Neural cell (in vitro differentiated cells): ENCODE data around the gene PRICKLE2. TPM values are rescaled to one million over a fixed set of nuclear protein-coding genes. Genes with fewer than 3 reads are reported as not detected.
A peak's percentile ranks its signal among the peaks of the same experiment; 100 is the strongest.

Experiments
- H2AFZ ChIP-seq: fragments of 200-600, 300-800 bp; sonication (generic), shearing (Covaris generic); 2 replicates; pipeline ENCODE4 v1.6.0; 2014; ENCODE audit warnings: low read depth, mild to moderate bottlenecking, antibody characterized with exemption, low read length, moderate library complexity
- H3F3A ChIP-seq: fragments of 200-600 bp; shearing (Covaris generic); 2 replicates; pipeline ENCODE4 v1.6.1; 2016; ENCODE audit warnings: mild to moderate bottlenecking, moderate library complexity, mixed read lengths, antibody characterized with exemption, low read length; ENCODE audit not compliant: insufficient read depth, poor library complexity, severe bottlenecking
- H3K27ac ChIP-seq: fragments of 200-600, 300-800 bp; sonication (generic), shearing (Covaris generic); 2 replicates; pipeline ENCODE4 v1.5.1; 2014; ENCODE audit warnings: mild to moderate bottlenecking, low read length, moderate library complexity
- H3K27me3 ChIP-seq: fragments of 300-800, 200-600 bp; sonication (generic), shearing (Covaris generic); 2 replicates; pipeline ENCODE4 v1.6.0; 2014; ENCODE audit warnings: mild to moderate bottlenecking, low read depth, low read length, moderate library complexity; ENCODE audit not compliant: insufficient read depth
- H3K36me3 ChIP-seq: fragments of 300-800, 200-600 bp; sonication (generic), shearing (Covaris generic); 2 replicates; pipeline ENCODE4 v1.5.1; 2014; ENCODE audit warnings: mild to moderate bottlenecking, antibody characterized with exemption, low read length, moderate library complexity; ENCODE audit not compliant: insufficient read depth
- H3K4me2 ChIP-seq: fragments of 300-800, 200-600 bp; sonication (generic), shearing (Covaris generic); 2 replicates; pipeline ENCODE4 v1.6.0; 2014; ENCODE audit warnings: mild to moderate bottlenecking, low read length
- H3K4me3 ChIP-seq: fragments of 300-800, 200-600 bp; sonication (generic), shearing (Covaris generic); 2 replicates; pipeline ENCODE4 v1.5.1; 2014; ENCODE audit warnings: mild to moderate bottlenecking, low read length, moderate library complexity
- H3K79me2 ChIP-seq: fragments of 200-600 bp; shearing (Covaris generic); replicated peaks from 2 replicates; pipeline ENCODE4 v1.6.0; 2014; ENCODE audit warnings: mild to moderate bottlenecking, low read length, moderate library complexity; ENCODE audit not compliant: insufficient read depth
- H3K9ac ChIP-seq: fragments of 300-800, 200-600 bp; sonication (generic), shearing (Covaris generic); 2 replicates; pipeline ENCODE4 v1.6.1; 2016; ENCODE audit warnings: mild to moderate bottlenecking, low read length, mixed read lengths
- H3K9me2 ChIP-seq: fragments of 200-600 bp; shearing (Covaris generic); 2 replicates; pipeline ENCODE4 v1.6.1; 2016; ENCODE audit warnings: mild to moderate bottlenecking, low read length, mixed read lengths; ENCODE audit not compliant: insufficient read depth
- H3K9me3 ChIP-seq: fragments of 200-600, 300-800 bp; sonication (generic), shearing (Covaris generic); 2 replicates; pipeline ENCODE4 v1.6.1; 2016; ENCODE audit warnings: mild to moderate bottlenecking, mixed run types, low read length, moderate library complexity, mixed read lengths
- H4K20me1 ChIP-seq: fragments of 200-600 bp; shearing (Covaris generic); 2 replicates; pipeline ENCODE4 v1.6.1; 2016; ENCODE audit warnings: mild to moderate bottlenecking, mixed run types; ENCODE audit not compliant: insufficient read depth
- CTCF ChIP-seq: fragments of 450-650 bp; IDR thresholded peaks from 2 replicates; pipeline ENCODE4 v1.5.1; 2014; ENCODE audit warnings: antibody characterized with exemption, mild to moderate bottlenecking, moderate library complexity; ENCODE audit not compliant: poor library complexity, severe bottlenecking
- EP300 ChIP-seq: fragments of 450-650 bp; conservative IDR thresholded peaks from 2 replicates; pipeline ENCODE4 v1.6.1; 2014; ENCODE audit warnings: antibody characterized with exemption, mild to moderate bottlenecking, moderate library complexity; ENCODE audit not compliant: poor library complexity, severe bottlenecking
- EZH2 ChIP-seq: fragments of 200-600, 300-800 bp; shearing (Covaris generic), sonication (generic); IDR thresholded peaks from 2 replicates; pipeline ENCODE4 v1.6.1; 2014; ENCODE audit warnings: antibody characterized with exemption, low read length, borderline replicate concordance, mild to moderate bottlenecking; ENCODE audit not compliant: insufficient read depth, poor library complexity, severe bottlenecking
- MXI1 ChIP-seq: fragments of 450-650 bp; conservative IDR thresholded peaks from 2 replicates; pipeline ENCODE4 v1.6.1; 2014; ENCODE audit warnings: antibody characterized with exemption, mild to moderate bottlenecking; ENCODE audit not compliant: poor library complexity, severe bottlenecking
- POLR2AphosphoS5 ChIP-seq: IDR thresholded peaks from 2 replicates; pipeline ENCODE4 v1.6.1; 2012
- RAD21 ChIP-seq: fragments of 450-650 bp; conservative IDR thresholded peaks from 2 replicates; pipeline ENCODE4 v1.6.1; 2014; ENCODE audit warnings: antibody characterized with exemption, mild to moderate bottlenecking, moderate library complexity
- REST ChIP-seq: IDR thresholded peaks from 2 replicates; pipeline ENCODE4 v1.6.1; 2012; ENCODE audit warnings: borderline replicate concordance
- SMC3 ChIP-seq: fragments of 450-650 bp; conservative IDR thresholded peaks from 2 replicates; pipeline ENCODE4 v1.6.1; 2014; ENCODE audit warnings: antibody characterized with exemption, mild to moderate bottlenecking, moderate library complexity; ENCODE audit not compliant: poor library complexity
- TAF1 ChIP-seq: IDR thresholded peaks from 2 replicates; pipeline ENCODE4 v1.6.1; 2012; ENCODE audit warnings: low read depth
- polyA plus RNA-seq: library from polyadenylated mRNA; depleted of rRNA; stranded (reverse); fragments of >200 nt; gene quantifications from 2 replicates; pipeline ENCODE4 v1.2.3, GENCODE V29; 2014

PRICKLE2 gene
- polyA plus RNA-seq, 1 donor from 2014 or later, result 8.7 TPM

DNA sequence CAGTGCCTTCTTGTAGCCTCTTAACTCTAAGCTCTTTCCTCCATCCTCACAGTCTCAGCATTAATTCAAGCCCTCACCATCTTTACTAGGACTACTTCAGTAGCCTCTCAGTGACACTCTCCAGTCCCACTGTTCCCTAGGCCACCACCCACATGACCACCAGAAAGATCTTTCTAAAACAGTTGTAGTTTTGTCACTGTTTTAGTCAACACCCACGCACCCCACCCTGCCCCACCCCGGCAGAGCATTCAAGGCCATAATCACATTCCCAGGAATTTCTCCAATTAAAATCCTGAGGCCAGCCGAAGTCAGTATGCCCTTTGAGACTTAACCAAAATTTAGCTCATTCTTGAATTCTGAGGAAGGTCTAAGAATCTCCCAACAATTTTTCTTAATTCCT lies 170.8 kb downstream of the PRICKLE2 start:
- H3K9me3 ChIP-seq, result no peaks in the 10 kb centered on the region
- TF ChIP-seq REST (no peak), SMC3 (no peak)

GRCh38 chr3:64053581-64053980 lies 171.7 kb downstream of the PRICKLE2 start:
- H3K36me3 ChIP-seq, result no peaks in the 10 kb centered on the region
- no peaks in the 10 kb centered on the region for H3F3A ChIP-seq
- peak; percentile 93 for TF ChIP-seq REST
- TF ChIP-seq TAF1, result no peak
- peak; percentile 68 for TF ChIP-seq MXI1
- peak; percentile 78 for TF ChIP-seq EP300
- TF ChIP-seq CTCF, result no peak
- no peak for TF ChIP-seq EZH2
- TF ChIP-seq RAD21, result peak; percentile 40
- peak; percentile 59 for TF ChIP-seq POLR2AphosphoS5
- TF ChIP-seq SMC3, result peak; percentile 46
- no peaks in the 10 kb centered on the region for H3K9me3 ChIP-seq
- H3K9ac ChIP-seq, result peak overlapping the region; percentile 58
- H3K27ac ChIP-seq, result peak overlapping the region; percentile 94
- peak overlapping the region; percentile 43 for H3K4me2 ChIP-seq
- H3K4me3 ChIP-seq, result peak overlapping the region; percentile 45
- no peaks in the 10 kb centered on the region for H4K20me1 ChIP-seq
- H3K79me2 ChIP-seq, result no peaks in the 10 kb centered on the region
- H2AFZ ChIP-seq, result peak overlapping the region; percentile 23
- H3K27me3 ChIP-seq, result no peaks in the 10 kb centered on the region
- H3K9me2 ChIP-seq, result no peaks in the 10 kb centered on the region

More for the DNA sequence above, 170.8 kb downstream of the PRICKLE2 start:
- H3K27ac ChIP-seq, result peak overlapping the region; percentile 94
- peak overlapping the region; percentile 58 for H3K9ac ChIP-seq
- no peak overlapping the region for H3K4me3 ChIP-seq
- H3K79me2 ChIP-seq, result no peaks in the 10 kb centered on the region
- no peaks in the 10 kb centered on the region for H3K27me3 ChIP-seq
- no peaks in the 10 kb centered on the region for H3K9me2 ChIP-seq
- no peaks in the 10 kb centered on the region for H4K20me1 ChIP-seq
- H3F3A ChIP-seq, result no peaks in the 10 kb centered on the region
- no peak overlapping the region for H2AFZ ChIP-seq
- H3K36me3 ChIP-seq, result no peaks in the 10 kb centered on the region
- H3K4me2 ChIP-seq, result peak overlapping the region; percentile 3
